ENCODE data around the gene WDR54. TPM values are rescaled to one million over a fixed set of nuclear protein-coding genes. Genes with fewer than 3 reads are reported as not detected.

The WDR54 gene
- total and polyA plus RNA-seq, 11 donors = 1.4 to 6.5 (median 3.0) TPM

DNA sequence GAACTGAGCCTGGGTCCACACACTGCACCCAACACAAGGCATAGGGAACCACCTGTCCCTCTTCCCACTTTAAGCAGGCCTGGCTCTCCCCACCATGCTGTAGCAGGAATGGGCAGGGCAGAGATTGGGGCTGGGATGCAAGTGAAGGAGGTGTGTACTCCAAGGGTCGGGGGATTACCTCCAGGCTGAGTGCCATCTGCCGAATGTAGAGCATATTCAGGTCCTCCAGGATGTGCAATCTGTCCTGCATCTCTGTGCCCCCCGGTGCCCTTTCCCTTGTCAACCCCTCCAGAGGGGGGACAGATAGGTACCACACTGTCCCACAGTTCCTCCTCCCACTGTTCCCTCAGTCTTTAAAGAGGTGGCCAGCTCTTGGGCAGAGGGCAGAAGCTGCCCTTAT lies 17.8 kb downstream of the WDR54 start:
- peaks cover 0 to 38% (median 0%) of the 10 kb centered on the region in 9 donors for H3K27me3 ChIP-seq
- peaks cover 0 to 12% (median 0%) of the 10 kb centered on the region in 9 donors for H3K36me3 ChIP-seq
- peak overlapping the region; percentile 77 to 95 (median 86) for H3K27ac ChIP-seq
- TF ChIP-seq, protein P1, sequence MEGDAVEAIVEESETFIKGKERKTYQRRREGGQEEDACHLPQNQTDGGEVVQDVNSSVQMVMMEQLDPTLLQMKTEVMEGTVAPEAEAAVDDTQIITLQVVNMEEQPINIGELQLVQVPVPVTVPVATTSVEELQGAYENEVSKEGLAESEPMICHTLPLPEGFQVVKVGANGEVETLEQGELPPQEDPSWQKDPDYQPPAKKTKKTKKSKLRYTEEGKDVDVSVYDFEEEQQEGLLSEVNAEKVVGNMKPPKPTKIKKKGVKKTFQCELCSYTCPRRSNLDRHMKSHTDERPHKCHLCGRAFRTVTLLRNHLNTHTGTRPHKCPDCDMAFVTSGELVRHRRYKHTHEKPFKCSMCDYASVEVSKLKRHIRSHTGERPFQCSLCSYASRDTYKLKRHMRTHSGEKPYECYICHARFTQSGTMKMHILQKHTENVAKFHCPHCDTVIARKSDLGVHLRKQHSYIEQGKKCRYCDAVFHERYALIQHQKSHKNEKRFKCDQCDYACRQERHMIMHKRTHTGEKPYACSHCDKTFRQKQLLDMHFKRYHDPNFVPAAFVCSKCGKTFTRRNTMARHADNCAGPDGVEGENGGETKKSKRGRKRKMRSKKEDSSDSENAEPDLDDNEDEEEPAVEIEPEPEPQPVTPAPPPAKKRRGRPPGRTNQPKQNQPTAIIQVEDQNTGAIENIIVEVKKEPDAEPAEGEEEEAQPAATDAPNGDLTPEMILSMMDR (IDR thresholded peaks at IDR 0.05) = no peak
- TF ChIP-seq POLR2A (IDR thresholded peaks at IDR 0.05) = no peak
- intact Hi-C loops (cut with DNase I) = loop anchor here in 1 of 10 donors (2.0 kb wide), 1 partner anchor 25 kb away; no protein-coding TSS in a partner anchor
- H3K4me1 ChIP-seq = peaks cover 0 to 63% (median 37%) of the 10 kb centered on the region in 12 donors
- DNase-seq = no peak
- peak overlapping the region; percentile 30 to 72 (median 60) for H3K4me3 ChIP-seq
- 18 to 35% (median 29%) methylated on average over 2 to 3 of the region's 3 CpGs for WGBS, 4 donors
- no peak for ATAC-seq
- H3K9me3 ChIP-seq = no peaks in the 10 kb centered on the region

DNA sequence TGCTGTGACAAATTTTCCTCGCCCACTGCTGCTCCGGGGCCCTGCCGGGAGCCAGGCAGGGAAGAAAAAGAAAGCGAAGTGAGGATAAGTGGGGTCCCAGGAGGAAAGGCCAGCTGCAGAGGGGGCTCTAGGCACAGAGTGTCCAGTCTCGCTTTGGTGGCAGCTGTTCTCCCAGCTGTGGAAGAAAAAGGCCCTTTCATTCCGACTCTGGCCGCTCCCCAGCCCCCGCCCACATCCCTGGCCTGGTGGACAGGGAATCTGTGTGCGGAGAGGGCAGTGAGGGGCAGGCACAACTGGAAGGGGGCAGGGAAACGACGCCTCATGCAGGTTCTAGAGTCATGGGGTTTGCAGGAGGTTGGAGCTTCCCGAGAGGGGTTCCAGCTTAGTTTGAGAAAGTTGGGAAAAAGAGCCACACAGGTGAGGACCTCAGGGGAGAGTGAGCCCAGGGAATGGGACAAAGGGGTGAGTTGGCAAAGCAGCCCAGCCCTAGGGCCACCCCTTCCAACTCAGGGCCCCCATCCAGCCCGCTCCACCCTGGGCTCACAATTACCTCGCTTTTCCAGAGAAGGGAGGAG lies 18.4 kb downstream of the WDR54 start:
- WGBS, 4 donors = 3 to 12% (median 8%) methylated on average over 14 of the region's 14 CpGs
- no peak for TF ChIP-seq POLR2A (IDR thresholded peaks at IDR 0.05)
- TF ChIP-seq, protein P1 (IDR thresholded peaks at IDR 0.05) = no peak
- Histone ChIP-seq H3K27ac (peak overlapping the region; percentile 77 to 95 (median 86)), H3K9me3 (no peaks in the 10 kb centered on the region), H3K27me3 (peaks cover 0 to 38% (median 0%) of the 10 kb centered on the region in 9 donors), H3K4me1 (peaks cover 0 to 63% (median 37%) of the 10 kb centered on the region in 12 donors), H3K36me3 (peaks cover 0 to 7% (median 0%) of the 10 kb centered on the region in 9 donors), H3K4me3 (peak overlapping the region; percentile 30 to 72 (median 60))
- intact Hi-C loops (cut with DNase I) = loop anchor here in 3 of 10 donors (1.0 to 2.0 kb wide), 3 partner anchors 14 to 25 kb away; partner anchors contain the start of gene INO80B (in 1 of the 3)
- ATAC-seq (peak; percentile 55 to 69 (median 65)), DNase-seq (peak; percentile 82 to 91 (median 86))

DNA sequence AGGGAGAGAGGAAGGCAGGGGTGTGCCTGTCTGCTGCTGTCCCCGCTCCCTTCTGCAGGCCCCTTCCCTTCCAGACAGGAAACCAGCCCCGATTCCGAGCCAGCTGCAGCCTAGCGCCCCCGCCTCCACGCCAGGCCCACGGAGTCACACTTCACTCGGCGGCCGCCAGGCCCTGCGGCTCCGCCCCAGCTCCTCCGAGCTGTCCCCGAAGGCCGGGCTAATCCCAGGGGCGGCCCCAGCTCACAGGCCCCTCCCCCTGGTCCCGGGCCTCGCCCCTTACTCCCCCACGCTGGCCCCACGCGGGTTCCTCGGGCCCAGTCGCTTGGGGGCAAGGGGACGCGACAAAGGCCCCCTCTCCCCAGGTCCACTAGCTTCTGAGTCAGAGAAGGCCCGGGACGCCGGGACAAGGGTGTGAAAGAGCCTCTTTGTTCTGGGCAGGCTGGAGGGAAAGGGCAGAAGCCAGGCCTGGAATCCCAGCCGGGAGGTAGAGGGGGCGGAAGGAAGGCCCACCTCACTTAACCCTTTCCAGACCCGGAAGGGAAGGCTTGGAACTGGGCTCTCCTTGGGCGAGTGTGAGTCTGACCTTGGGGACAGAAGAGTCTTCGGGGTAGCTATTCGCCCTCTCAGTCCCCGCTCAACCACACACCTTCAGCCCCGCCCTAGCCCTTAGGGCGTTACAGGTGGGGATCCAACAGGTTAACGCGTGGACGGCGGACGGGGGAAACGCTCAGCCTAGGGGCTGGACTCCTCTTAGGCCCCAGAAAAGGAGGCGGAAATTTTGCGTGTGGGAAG lies 19.0 kb downstream of the WDR54 start:
- peak in 1 of 2 donors; percentile 68 for TF ChIP-seq POLR2A (IDR thresholded peaks at IDR 0.05)
- TF ChIP-seq, protein P1 (IDR thresholded peaks at IDR 0.05) = peak in 9 of 12 donors; percentile 11 to 52 (median 29)
- WGBS, 4 donors = 8 to 12% (median 8%) methylated on average over 25 to 45 of the region's 45 CpGs
- Histone ChIP-seq H3K4me3 (peak overlapping the region; percentile 30 to 72 (median 60)), H3K9me3 (no peaks in the 10 kb centered on the region), H3K36me3 (peaks cover 0 to 1% (median 0%) of the 10 kb centered on the region in 9 donors), H3K27me3 (peaks cover 0 to 39% (median 0%) of the 10 kb centered on the region in 9 donors), H3K27ac (peak overlapping the region; percentile 77 to 95 (median 86)), H3K4me1 (peaks cover 0 to 63% (median 37%) of the 10 kb centered on the region in 12 donors)
- ATAC-seq (peak; percentile 90 to 95 (median 93)), DNase-seq (peak; percentile 91 to 94 (median 93))
- intact Hi-C loops (cut with DNase I) = loop anchor here in 2 of 10 donors (1.0 to 2.0 kb wide), 2 partner anchors 14 kb away; partner anchors contain the start of gene INO80B (in 1 of the 2)

Data from heart left ventricle (tissue), 16 donors.